GM20000 (cell line): ENCODE results near the gene FAM120A.

Source experiments
- DNase-seq: peaks from one replicate; pipeline ENCODE4 v3.0.0; 2012; ENCODE audit warnings: low spot score
- CTCF ChIP-seq: IDR thresholded peaks from 2 replicates; pipeline ENCODE4 v1.5.1; 2012; ENCODE audit warnings: mild to moderate bottlenecking, control low read depth; ENCODE audit errors: extremely low read depth, missing control alignments

The FAM120A gene

DNA sequence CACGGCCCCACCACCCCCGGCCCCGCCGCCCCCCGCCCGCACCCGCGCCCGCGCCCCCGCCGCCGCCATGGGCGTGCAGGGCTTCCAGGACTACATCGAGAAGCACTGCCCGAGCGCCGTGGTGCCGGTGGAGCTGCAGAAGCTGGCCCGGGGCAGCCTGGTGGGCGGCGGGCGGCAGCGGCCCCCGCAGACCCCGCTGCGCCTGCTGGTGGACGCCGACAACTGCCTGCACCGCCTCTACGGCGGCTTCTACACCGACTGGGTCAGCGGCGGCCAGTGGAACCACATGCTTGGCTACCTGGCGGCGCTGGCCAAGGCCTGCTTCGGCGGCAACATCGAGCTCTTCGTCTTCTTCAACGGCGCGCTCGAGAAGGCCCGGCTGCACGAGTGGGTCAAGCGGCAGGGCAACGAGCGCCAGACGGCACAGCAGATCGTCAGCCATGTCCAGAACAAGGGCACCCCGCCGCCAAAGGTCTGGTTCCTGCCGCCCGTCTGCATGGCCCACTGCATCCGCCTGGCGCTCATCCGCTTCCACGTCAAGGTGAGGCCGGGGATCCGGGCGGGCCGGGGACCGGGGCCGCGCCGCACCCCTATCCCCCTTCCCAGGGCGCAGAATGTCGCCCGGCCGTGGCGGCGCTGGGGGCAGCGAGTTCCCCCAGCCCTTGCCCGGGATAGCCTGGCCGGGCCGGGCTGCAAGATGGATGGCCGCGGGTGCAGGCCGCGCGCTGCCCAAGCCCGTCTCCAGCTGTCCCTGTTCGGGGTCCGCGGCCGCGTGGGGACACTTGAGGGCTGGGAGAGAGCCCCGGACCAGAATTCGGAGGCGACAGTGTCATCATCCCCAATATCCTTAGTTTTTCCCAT is 594 bp downstream of the FAM120A start:
- no peak for TF ChIP-seq CTCF
- peak; percentile 55 for DNase-seq

DNA sequence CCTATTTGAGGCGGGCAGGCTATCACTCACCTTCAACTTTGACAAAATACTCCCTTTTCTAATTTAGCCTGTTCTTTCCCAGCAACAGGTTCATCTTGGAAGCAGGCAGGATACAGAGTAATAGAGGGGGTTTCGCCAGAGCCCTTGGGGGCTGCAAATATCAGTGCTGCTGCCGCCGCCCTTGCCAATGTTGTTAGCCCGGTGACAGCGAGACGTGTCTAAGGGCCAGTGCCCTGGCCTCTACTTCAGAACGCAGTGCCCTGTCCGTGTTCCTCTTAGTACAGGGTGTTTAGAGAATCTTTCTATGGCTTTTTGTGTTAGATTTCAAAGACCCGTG is 1.2 kb downstream of the FAM120A start:
- TF ChIP-seq CTCF, result no peak
- no peak for DNase-seq

DNA sequence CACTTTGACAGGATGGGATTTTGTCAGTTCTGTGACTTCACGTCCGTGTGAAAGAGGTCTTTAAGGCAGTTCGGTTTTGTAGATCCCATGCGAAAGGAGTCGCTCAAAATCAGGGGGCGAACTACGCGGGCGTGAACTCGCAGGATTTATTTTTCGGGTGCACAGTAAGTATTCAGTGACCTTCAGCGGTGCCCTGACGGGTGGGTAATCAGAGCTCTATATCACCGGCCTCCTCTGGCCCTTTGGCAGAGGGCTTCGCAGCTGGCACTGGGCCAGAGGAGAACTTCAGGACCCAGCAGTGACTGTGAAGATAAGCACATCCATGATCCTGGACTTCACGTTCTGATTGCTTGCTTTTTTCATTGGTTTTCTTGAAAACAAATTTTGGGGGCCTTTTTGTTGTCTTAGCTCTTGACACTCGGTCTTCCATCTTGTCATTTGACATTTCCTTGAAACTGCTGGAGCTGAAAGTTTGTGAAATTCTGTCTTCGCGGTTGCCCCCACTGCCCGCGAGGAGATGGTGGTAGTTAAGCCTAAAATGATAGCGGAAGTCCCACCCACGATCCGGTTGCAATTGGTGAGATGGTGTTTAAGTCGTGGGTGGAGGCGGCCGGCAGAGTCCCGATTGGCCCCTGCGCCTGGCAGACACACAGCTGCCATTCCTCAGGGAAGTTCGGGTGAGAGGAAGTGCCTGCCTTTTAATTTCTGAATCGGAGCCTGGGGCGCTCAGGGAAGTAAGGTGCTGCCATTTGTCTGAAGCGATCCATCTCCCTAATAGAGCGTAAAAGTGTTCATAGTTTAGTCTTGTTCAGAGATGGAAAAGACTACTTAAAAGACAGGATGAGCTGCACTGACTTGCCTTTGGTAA is 1.8 kb downstream of the FAM120A start, which contains the start of gene FAM120AOS:
FAM120AOS (minus strand) TSS at position 535 of the 868 bp plus-strand sequence. CDS start 872 bp downstream, outside the sequence.
- DNase-seq, result peak; percentile 88
- TF ChIP-seq CTCF, result no peak

- no peak for DNase-seq
- no peak for TF ChIP-seq CTCF
Measured at GRCh38 chr9:93456022-93456421, 4.5 kb downstream of the FAM120A start.

DNA sequence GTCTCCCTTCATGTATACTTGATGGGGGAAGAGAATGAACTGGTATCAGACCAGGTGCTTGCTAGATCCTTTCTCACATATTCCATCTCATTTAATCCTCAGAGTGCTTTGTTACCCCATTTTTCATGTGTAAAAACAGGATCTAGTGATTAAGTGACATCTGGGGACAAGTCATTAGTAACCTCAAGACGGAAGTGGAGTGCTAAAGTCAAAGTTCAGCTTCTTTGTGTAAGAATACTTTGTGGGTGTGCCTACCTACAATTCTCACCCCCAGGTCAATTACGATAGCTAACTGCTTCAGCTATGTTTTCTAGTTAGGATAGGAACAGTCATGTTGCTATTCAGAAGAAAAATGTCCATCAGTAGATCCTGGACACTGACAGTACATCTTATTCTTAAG is 5.0 kb downstream of the FAM120A start:
- DNase-seq, result no peak

GRCh38 chr9:93457006-93457405 is 5.5 kb downstream of the FAM120A start:
- no peak for DNase-seq
- TF ChIP-seq CTCF, result no peak

More for the DNA sequence above, 5.0 kb downstream of the FAM120A start:
- no peak for TF ChIP-seq CTCF

- TF ChIP-seq CTCF, result no peak
Measured at GRCh38 chr9:93458712-93459111, 7.2 kb downstream of the FAM120A start.

More at GRCh38 chr9:93458712-93459111, 7.2 kb downstream of the FAM120A start:
- no peak for DNase-seq
